Body of pancreas (tissue), 4 donors: ENCODE measurements around the gene RGS16.

Experiments used
- POLR2A ChIP-seq, 3 donors: fragments of 450-650 bp; IDR thresholded peaks; one replicate each; pipeline ENCODE4 v1.6.1; 2016; ENCODE audit warnings: antibody characterized with exemption in 3 of 3, mild to moderate bottlenecking in 2 of 3
- TF ChIP-seq, protein P1 (sequence below), 7 experiments: fragments of 450-650 bp in 4 of 7; fragments of 200-600 bp in 3 of 7; sonication (generic) in 3 of 7; IDR thresholded peaks; one replicate each; pipeline ENCODE4 v1.5.1; 2016 to 2019; ENCODE audit warnings: antibody characterized with exemption in 7 of 7

DNA sequence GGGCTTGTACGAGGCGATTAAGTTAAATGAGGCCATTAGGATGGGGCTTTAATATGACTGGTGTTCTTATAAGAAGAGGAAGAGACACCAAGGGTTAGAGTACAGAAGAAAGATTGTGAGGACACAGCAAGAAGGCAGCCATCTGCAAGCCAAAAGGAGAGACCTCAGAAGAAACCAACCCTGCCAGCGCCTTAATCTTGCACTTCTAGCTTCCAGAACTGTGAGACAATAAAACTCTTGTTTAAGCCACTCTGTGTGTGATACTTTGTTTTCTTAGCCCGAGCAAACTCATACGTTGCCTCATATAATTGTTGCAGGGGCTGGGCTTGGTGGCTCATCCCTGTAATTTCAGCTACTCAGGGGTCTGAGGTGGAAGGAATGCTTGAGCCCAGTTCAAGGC lies 33.6 kb upstream of the RGS16 start:
- TF ChIP-seq, protein P1, sequence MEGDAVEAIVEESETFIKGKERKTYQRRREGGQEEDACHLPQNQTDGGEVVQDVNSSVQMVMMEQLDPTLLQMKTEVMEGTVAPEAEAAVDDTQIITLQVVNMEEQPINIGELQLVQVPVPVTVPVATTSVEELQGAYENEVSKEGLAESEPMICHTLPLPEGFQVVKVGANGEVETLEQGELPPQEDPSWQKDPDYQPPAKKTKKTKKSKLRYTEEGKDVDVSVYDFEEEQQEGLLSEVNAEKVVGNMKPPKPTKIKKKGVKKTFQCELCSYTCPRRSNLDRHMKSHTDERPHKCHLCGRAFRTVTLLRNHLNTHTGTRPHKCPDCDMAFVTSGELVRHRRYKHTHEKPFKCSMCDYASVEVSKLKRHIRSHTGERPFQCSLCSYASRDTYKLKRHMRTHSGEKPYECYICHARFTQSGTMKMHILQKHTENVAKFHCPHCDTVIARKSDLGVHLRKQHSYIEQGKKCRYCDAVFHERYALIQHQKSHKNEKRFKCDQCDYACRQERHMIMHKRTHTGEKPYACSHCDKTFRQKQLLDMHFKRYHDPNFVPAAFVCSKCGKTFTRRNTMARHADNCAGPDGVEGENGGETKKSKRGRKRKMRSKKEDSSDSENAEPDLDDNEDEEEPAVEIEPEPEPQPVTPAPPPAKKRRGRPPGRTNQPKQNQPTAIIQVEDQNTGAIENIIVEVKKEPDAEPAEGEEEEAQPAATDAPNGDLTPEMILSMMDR (IDR thresholded peaks at IDR 0.05): no peak
- no peak for TF ChIP-seq POLR2A (IDR thresholded peaks at IDR 0.05)
